ENCODE data around the gene CHTF18. TPM values are rescaled to one million over a fixed set of nuclear protein-coding genes. Genes with fewer than 3 reads are reported as not detected.
A peak's percentile ranks its signal among the peaks of the same experiment; 100 is the strongest.

The CHTF18 gene
- total and polyA plus RNA-seq, 10 of the 15 experiments (the other 5 are each of a cell fraction or from before 2014, with no cell fraction given): 1.6 to 87.8 (median 19.4) TPM

GRCh38 chr16:740459-740763 is 48.0 kb upstream of the CHTF18 start:
- intact Hi-C loops (cut with micrococcal nuclease; ENCODE audit: unreplicated experiment) (loop anchor here (2.0 to 5.0 kb wide), 2 partner anchors 20 to 47 kb away; partner anchors contain the start of genes ANTKMT, CHTF18 and RPUSD1), in situ Hi-C loops (cut with MboI) (loop anchor here (5.0 kb wide), 1 partner anchor 47 kb away; the partner anchor contains the start of genes CHTF18 and RPUSD1)
- H3K79me2 ChIP-seq (ENCODE audit: control insufficient read depth, insufficient read depth, low read length): peaks cover 16% of the 10 kb centered on the region
- TF ChIP-seq IRF5 (IDR thresholded peaks at IDR 0.05; ENCODE audit: borderline replicate concordance) (no peak), NR2F1 (conservative IDR thresholded peaks at IDR 0.05) (peak; percentile 75)
- peak overlapping the region; percentile 42 for H2AFZ ChIP-seq (ENCODE audit: control insufficient read depth, low read depth, low read length)
- H3K9me3 ChIP-seq (replicated peaks; ENCODE audit: control insufficient read depth, insufficient read depth, low read length): no peaks in the 10 kb centered on the region
- CTCF ChIA-PET: interaction anchor here (0.7 to 2.2 kb wide), 6 partner anchors 11 to 28 kb away, joined by 3 to 10 read pairs (median 5); partner anchors contain the start of gene METRN
- H3K4me3 ChIP-seq: peak overlapping the region; percentile 90
- DNase-seq (ENCODE audit: low read depth, low spot score) (no peak), ATAC-seq (peak; percentile 39), FAIRE-seq (no peak)
- H3K27me3 ChIP-seq (replicated peaks in 1 of 2; ENCODE audit: control insufficient read depth in 2 of 2, insufficient read depth in 2 of 2, low read length in 1 of 2): no peaks in the 10 kb centered on the region
- peak overlapping the region; percentile 90 for H3K4me2 ChIP-seq (ENCODE audit: control insufficient read depth, insufficient read depth)
- SMC1A ChIA-PET (ENCODE audit: uncharacterized antibody, unreplicated experiment): no interaction called here
- POLR2A ChIA-PET: interaction anchor here (3.4 to 7.3 kb wide), 2 partner anchors 13 to 20 kb away, joined by 16 to 60 read pairs; partner anchors contain the start of genes ANTKMT, CCDC78 and HAGHL
- H3K36me3 ChIP-seq (ENCODE audit: control insufficient read depth in 2 of 2, insufficient read depth in 2 of 2, low read length in 1 of 2): peaks cover 0 to 4% of the 10 kb centered on the region in 2 experiments; a peak in 2 of 4 replicates
- no peaks in the 10 kb centered on the region for H4K20me1 ChIP-seq (ENCODE audit: control insufficient read depth, insufficient read depth)
- H3K9ac ChIP-seq (ENCODE audit: control insufficient read depth, insufficient read depth, low read length): peak overlapping the region; percentile 93
- H3K4me1 ChIP-seq (ENCODE audit: control insufficient read depth, insufficient read depth, low read length): peaks cover 33% of the 10 kb centered on the region
- WGBS (ENCODE audit: insufficient coverage, insufficient replicate concordance, low lambda C conversion rate, missing lambda C conversion rate): 0% methylated on average over 7 of the region's 22 CpGs
- H3K27ac ChIP-seq (ENCODE audit: control insufficient read depth, insufficient read depth): peak overlapping the region; percentile 76
- no TSS peak for BruUV-seq (replicated peaks)
- RAD21 ChIA-PET (ENCODE audit: unreplicated experiment): no interaction called here

GRCh38 chr16:740764-741505 is 47.5 kb upstream of the CHTF18 start, which contains the start of gene CIAO3:
CIAO3 (minus strand) TSS chr16:740997; CDS start chr16:740985, 12 bp downstream.
- H3K27me3 ChIP-seq (replicated peaks in 1 of 2; ENCODE audit: control insufficient read depth in 2 of 2, insufficient read depth in 2 of 2, low read length in 1 of 2): no peaks in the 10 kb centered on the region
- ChIA-PET SMC1A (ENCODE audit: uncharacterized antibody, unreplicated experiment) (no interaction called here), RAD21 (ENCODE audit: unreplicated experiment) (interaction anchor here (0.7 kb wide), 1 partner anchor 559 kb away, joined by 3 read pairs; no protein-coding TSS in a partner anchor), POLR2A (interaction anchor here (1.1 to 7.3 kb wide), 3 partner anchors 10 to 20 kb away, joined by 3 to 60 read pairs (median 16); partner anchors contain the start of genes ANTKMT, CCDC78 and HAGHL), CTCF (interaction anchor here (0.7 to 2.3 kb wide), 6 partner anchors 12 to 30 kb away, joined by 4 to 16 read pairs (median 6); partner anchors contain the start of gene METRN)
- no peaks in the 10 kb centered on the region; a peak in 1 of 4 replicates for H3K36me3 ChIP-seq (ENCODE audit: control insufficient read depth in 2 of 2, insufficient read depth in 2 of 2, low read length in 1 of 2)
- intact Hi-C loops (cut with micrococcal nuclease; ENCODE audit: unreplicated experiment): loop anchor here (2.0 to 5.0 kb wide), 2 partner anchors 20 to 46 kb away; partner anchors contain the start of genes ANTKMT, CHTF18 and RPUSD1
- H4K20me1 ChIP-seq (ENCODE audit: control insufficient read depth, insufficient read depth): no peaks in the 10 kb centered on the region
- ATAC-seq (peak; percentile 89), DNase-seq (ENCODE audit: low read depth, low spot score) (peak; percentile 60), FAIRE-seq (peak; percentile 90)
- in situ Hi-C loops (cut with MboI): loop anchor here (5.0 kb wide), 1 partner anchor 46 kb away; the partner anchor contains the start of genes CHTF18 and RPUSD1
- H3K4me2 ChIP-seq (ENCODE audit: control insufficient read depth, insufficient read depth): peak within 1 kb of the TSS; percentile 90
- under 1% methylated on average over 79 of the region's 79 CpGs for WGBS (ENCODE audit: insufficient coverage, insufficient replicate concordance, low lambda C conversion rate, missing lambda C conversion rate)
- H2AFZ ChIP-seq (ENCODE audit: control insufficient read depth, low read depth, low read length): peak within 1 kb of the TSS; percentile 42
- H3K27ac ChIP-seq (ENCODE audit: control insufficient read depth, insufficient read depth): peak within 1 kb of the TSS; percentile 76
- BruUV-seq (replicated peaks): no TSS peak
- H3K9ac ChIP-seq (ENCODE audit: control insufficient read depth, insufficient read depth, low read length): peak within 1 kb of the TSS; percentile 93
- H3K79me2 ChIP-seq (ENCODE audit: control insufficient read depth, insufficient read depth, low read length): peaks cover 16% of the 10 kb centered on the region
- no peaks in the 10 kb centered on the region for H3K9me3 ChIP-seq (replicated peaks; ENCODE audit: control insufficient read depth, insufficient read depth, low read length)
- H3K4me3 ChIP-seq: peak within 1 kb of the TSS; percentile 90
- peaks cover 27% of the 10 kb centered on the region for H3K4me1 ChIP-seq (ENCODE audit: control insufficient read depth, insufficient read depth, low read length)
- TF ChIP-seq NFIC (IDR thresholded peaks at IDR 0.05; ENCODE audit: low read depth, low read length): no peak
- TF ChIP-seq EED (IDR thresholded peaks at IDR 0.05; ENCODE audit: low read depth): no peak
- TF ChIP-seq IRF3 (IDR thresholded peaks at IDR 0.05): no peak; the same call in 1 of the 2 replicates
- TF ChIP-seq HCFC1 (IDR thresholded peaks at IDR 0.05; ENCODE audit: low read length): peak; percentile 97
- TF ChIP-seq ZNF24 (IDR thresholded peaks at IDR 0.05): peak; percentile 67; the same call in 1 of the 2 replicates

Measured in GM12878 (cell line).